ENCODE measurements around the gene CIITA.

Gene CIITA

GRCh38 chr16:10865991-10866966 lies 10.7 kb upstream of the CIITA start:
- no peak for DNase-seq (ENCODE audit: low read depth)
- no peak overlapping the region for H3K4me3 ChIP-seq (ENCODE audit: low read length)
- TF ChIP-seq, protein P1, sequence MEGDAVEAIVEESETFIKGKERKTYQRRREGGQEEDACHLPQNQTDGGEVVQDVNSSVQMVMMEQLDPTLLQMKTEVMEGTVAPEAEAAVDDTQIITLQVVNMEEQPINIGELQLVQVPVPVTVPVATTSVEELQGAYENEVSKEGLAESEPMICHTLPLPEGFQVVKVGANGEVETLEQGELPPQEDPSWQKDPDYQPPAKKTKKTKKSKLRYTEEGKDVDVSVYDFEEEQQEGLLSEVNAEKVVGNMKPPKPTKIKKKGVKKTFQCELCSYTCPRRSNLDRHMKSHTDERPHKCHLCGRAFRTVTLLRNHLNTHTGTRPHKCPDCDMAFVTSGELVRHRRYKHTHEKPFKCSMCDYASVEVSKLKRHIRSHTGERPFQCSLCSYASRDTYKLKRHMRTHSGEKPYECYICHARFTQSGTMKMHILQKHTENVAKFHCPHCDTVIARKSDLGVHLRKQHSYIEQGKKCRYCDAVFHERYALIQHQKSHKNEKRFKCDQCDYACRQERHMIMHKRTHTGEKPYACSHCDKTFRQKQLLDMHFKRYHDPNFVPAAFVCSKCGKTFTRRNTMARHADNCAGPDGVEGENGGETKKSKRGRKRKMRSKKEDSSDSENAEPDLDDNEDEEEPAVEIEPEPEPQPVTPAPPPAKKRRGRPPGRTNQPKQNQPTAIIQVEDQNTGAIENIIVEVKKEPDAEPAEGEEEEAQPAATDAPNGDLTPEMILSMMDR (conservative IDR thresholded peaks at IDR 0.05; ENCODE audit: low read depth, low read length): no peak

DNA sequence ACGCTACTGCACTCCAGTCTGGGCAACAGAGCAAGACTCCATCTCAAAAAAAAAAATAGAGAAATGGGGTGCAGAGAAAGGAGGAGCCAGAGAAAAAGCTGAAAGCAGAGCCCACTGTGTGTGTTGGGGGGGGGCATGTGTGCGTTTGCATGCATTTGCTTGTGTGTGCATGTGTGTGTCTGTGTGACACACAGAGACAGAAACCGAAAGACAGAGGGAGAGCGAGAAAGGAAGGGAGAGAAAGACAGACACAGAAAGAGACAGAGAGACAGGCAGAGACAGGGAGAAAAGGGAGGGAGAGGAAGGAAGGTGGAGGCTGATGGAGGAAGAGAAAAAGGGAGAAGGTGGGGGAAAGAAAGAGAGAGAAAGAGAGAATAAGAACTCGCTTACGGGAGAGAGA lies 9.8 kb upstream of the CIITA start:
- TF ChIP-seq, protein P1 (conservative IDR thresholded peaks at IDR 0.05; ENCODE audit: low read depth, low read length): no peak
- no peak overlapping the region for H3K4me3 ChIP-seq (ENCODE audit: low read length)
- no peak for DNase-seq (ENCODE audit: low read depth)

DNA sequence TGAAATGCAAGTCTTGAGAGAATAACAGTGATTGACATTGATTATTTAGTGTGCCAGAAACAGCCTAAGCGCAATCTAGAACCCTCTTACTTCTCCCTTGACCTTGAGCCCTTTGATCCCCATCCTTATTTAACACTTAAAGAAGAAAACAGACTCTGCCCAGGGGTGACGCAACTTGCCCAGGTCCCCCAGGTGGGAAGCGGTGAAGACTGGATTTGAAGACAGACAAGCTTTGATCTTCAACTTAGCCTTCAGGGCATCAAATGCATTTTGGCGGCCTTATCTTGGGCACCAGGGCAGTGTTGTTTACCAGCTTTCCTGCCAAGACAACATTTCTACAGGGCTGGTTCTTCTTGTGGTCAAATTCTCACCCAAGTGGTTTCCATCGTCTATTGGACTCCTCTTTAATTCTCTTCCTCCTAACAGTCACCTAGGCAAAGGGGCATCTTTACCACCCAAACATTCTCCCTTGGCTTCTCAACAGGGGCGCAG lies 8.9 kb upstream of the CIITA start:
- TF ChIP-seq, protein P1 (conservative IDR thresholded peaks at IDR 0.05; ENCODE audit: low read depth, low read length): no peak
- DNase-seq (ENCODE audit: low read depth): no peak
- no peak overlapping the region for H3K4me3 ChIP-seq (ENCODE audit: low read length)

DNA sequence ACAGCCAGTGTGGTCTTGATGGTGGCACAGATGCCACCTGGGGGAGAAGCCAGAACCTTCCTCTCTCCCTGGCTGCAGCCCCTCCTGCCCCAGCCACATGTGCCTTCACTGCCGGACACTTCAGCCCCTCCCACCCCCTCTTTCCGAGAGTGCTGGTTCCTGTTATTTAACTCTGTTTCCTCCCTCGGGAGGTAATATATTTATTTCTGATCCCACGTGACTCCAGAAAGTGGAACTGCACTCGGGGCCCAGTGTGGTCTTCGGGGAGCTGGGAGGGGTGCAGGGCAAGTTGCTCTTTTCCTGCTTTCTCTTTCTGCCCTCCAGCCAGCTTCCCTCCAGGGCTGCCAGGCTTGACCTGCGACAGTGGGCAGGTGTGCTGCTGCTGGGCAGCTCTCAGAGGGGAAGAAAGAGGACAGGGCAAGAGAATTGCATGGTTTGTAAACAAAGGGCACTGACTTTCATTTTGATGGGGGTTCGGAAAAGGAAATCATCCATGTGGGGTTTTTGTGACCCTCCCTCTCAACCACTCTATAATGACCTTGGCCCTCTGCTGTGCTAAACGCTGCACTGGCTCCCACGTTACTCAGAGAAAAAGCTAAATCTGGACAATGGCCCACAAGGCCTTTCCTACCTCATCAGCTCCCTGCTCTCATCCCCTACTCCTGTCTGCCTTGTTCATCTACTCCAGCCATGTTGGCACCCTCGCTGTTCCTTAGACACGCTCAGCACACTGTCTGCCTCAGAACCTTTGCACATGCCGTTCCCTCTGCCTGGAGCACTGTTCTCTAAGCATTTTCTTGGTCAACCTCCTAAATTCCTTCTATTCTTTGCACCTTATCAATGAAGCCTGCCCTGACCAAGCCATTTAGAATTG lies 8.2 kb upstream of the CIITA start:
- no peak for DNase-seq (ENCODE audit: low read depth)
- no peak overlapping the region for H3K4me3 ChIP-seq (ENCODE audit: low read length)
- TF ChIP-seq, protein P1 (conservative IDR thresholded peaks at IDR 0.05; ENCODE audit: low read depth, low read length): no peak

DNA sequence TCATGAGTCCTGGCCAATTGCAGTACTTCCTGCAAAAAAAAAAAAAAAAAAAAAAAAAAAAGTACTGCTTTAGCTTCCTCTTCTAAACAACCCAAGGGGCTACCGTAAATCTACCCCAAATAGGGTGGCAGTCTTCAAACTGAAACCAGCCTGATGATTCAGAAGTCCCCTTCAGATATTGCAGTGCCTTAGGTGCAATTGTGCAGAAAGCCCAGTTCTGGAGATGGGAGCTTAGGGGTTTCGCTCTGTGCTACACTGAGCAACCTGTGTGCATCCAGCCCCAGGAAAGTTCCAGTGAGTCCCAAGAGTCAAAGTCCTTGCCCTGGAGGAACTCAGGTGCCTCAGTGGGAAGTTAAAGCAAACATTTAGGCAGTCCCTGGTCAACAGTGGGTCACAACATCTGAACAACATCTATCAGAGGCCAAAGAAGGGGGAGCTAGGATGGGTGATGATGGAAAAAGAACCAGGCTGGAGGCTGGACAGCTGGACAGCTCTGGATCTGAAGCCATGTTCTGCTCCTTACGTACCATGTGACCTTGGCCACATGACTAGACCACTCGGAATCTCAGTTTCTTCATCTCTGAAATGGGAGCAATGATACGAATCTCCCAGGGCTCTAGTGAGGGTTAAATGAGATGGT lies 6.7 kb upstream of the CIITA start:
- TF ChIP-seq, protein P1 (conservative IDR thresholded peaks at IDR 0.05; ENCODE audit: low read depth, low read length): no peak
- H3K4me3 ChIP-seq (ENCODE audit: low read length): no peak overlapping the region
- no peak for DNase-seq (ENCODE audit: low read depth)

- TF ChIP-seq, protein P1 (conservative IDR thresholded peaks at IDR 0.05; ENCODE audit: low read depth, low read length): no peak
- H3K4me3 ChIP-seq (ENCODE audit: low read length): no peak overlapping the region
- no peak for DNase-seq (ENCODE audit: low read depth)
These were observed 6.2 kb upstream of the CIITA start for GRCh38 chr16:10870808-10871156.
